GM23248 (cell line): ENCODE results near the gene GDPD3.

Experiments
- EZH2 ChIP-seq: fragments of 200-600 bp; sonication (generic); IDR thresholded peaks from 2 replicates; pipeline ENCODE4 v1.6.1; 2018; ENCODE audit warnings: antibody characterized with exemption, mild to moderate bottlenecking; ENCODE audit not compliant: insufficient read depth, poor library complexity, severe bottlenecking
- EZH2phosphoT487 ChIP-seq: fragments of 200-600 bp; sonication (generic); IDR thresholded peaks from 2 replicates; pipeline ENCODE4 v1.6.1; 2018; ENCODE audit warnings: antibody characterized with exemption, moderate library complexity, mild to moderate bottlenecking, low read depth; ENCODE audit not compliant: insufficient read depth

DNA sequence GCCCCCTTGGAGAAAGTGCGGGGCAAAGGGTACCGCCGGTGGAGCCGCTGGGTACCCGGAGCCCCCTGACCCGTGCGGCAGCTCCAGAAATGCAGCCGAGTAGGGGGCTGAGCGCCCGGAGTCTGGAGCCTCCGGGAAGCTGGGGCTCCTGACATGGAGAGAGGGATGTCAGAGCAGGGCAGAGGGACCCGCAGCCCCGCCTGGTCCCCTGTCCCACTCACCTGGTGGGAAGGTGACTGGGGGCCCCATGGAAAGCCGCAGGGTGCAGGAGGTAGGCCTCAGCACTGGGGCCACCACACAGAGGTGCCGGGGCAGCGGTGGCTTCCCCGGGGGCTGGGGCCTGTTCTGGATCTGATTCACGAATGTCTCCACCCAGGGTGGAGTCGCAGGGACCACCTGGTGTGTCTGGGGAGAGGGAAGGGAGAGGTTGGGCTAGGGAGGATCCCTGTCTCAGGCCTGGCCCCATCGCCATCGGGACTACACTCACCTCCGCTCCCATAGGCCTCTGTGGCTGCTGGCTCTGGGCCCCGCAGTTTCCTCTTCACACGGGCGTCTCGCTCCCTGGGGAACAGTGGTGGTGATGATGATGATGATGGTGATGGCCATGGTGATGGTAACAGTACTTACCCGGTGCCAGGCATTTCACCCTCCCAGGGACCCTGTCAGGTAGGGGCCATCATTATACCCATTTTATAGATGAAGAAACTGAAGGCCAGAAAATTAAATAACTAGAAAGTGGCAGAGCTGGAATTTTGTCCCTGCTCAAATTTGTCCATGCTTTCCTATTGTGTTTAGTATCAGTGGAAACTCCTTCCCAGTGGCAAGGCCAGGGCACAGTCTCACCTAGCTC is 26.8 kb downstream of the GDPD3 start:
- TF ChIP-seq EZH2 (no peak), EZH2phosphoT487 (no peak)
